GM12878 (cell line): ENCODE measurements around the gene CGREF1.

Source experiments
- BHLHE40 ChIP-seq, 2 experiments: fragments of 450-650 bp in 1 of 2; IDR thresholded peaks; 2 replicates each; pipeline ENCODE4 v1.6.1; 2011 to 2017; ENCODE audit warnings: low read depth in 2 of 2, borderline replicate concordance in 1 of 2, improper control_type of control experiment in 1 of 2, low read length in 1 of 2, mild to moderate bottlenecking in 1 of 2
- EP300 ChIP-seq, 2 experiments: fragments of 150-350 bp in 1 of 2; IDR thresholded peaks; 2 replicates each; pipeline ENCODE4 v1.6.1; 2011 to 2012; ENCODE audit warnings: low read depth in 2 of 2, low read length in 2 of 2, borderline replicate concordance in 1 of 2, improper control_type of control experiment in 1 of 2, inconsistent platforms in 1 of 2; ENCODE audit not compliant: control insufficient read depth in 1 of 2
- FOXK2 ChIP-seq: fragments of 450-650 bp; IDR thresholded peaks from 2 replicates; pipeline ENCODE4 v1.6.1; 2017; ENCODE audit warnings: mild to moderate bottlenecking, moderate library complexity
- MTA3 ChIP-seq: IDR thresholded peaks from 2 replicates; pipeline ENCODE4 v1.6.1; 2012; ENCODE audit warnings: low read length, inconsistent platforms, borderline replicate concordance
- MYC ChIP-seq: IDR thresholded peaks from 2 replicates; pipeline ENCODE4 v1.6.1; 2011; ENCODE audit warnings: mild to moderate bottlenecking, low read length, moderate library complexity, inconsistent platforms; ENCODE audit not compliant: insufficient read depth, insufficient replicate concordance, insufficient read length, severe bottlenecking
- NBN ChIP-seq: fragments of 450-650 bp; IDR thresholded peaks from 2 replicates; pipeline ENCODE4 v1.6.1; 2016
- NR2C2 ChIP-seq: IDR thresholded peaks from 2 replicates; pipeline ENCODE4 v1.6.1; 2011; ENCODE audit warnings: borderline replicate concordance, low read depth; ENCODE audit not compliant: control insufficient read depth, insufficient read length
- POLR2AphosphoS5 ChIP-seq: IDR thresholded peaks from 2 replicates; pipeline ENCODE4 v1.6.1; 2011; ENCODE audit warnings: mild to moderate bottlenecking, low read length, inconsistent platforms
- SP1 ChIP-seq: IDR thresholded peaks from one replicate; pipeline ENCODE4 v1.6.1; 2011; ENCODE audit warnings: low read depth, low read length
- ZBED1 ChIP-seq: IDR thresholded peaks from 2 replicates; pipeline ENCODE4 v1.6.1; 2016; ENCODE audit warnings: borderline replicate concordance
- ZBTB4 ChIP-seq: fragments of 450-650 bp; formaldehyde crosslinking; IDR thresholded peaks from 2 replicates; pipeline ENCODE4 v1.4.0; 2022; ENCODE audit warnings: mild to moderate bottlenecking, moderate library complexity
- TF ChIP-seq, protein P1 (sequence below): IDR thresholded peaks from 2 replicates; pipeline ENCODE4 v1.6.1; 2011; ENCODE audit warnings: low read depth, mild to moderate bottlenecking, low read length, moderate library complexity, borderline replicate concordance; ENCODE audit errors: extremely low read depth
- TF ChIP-seq, protein P2 (sequence below): IDR thresholded peaks from 2 replicates; pipeline ENCODE4 v1.6.1; 2011; ENCODE audit warnings: borderline replicate concordance, low read depth, mild to moderate bottlenecking, moderate library complexity, mixed read lengths, low read length; ENCODE audit not compliant: insufficient read depth; ENCODE audit errors: extremely low read length
- TF ChIP-seq, protein P3 (sequence below), 3 experiments: IDR thresholded peaks in 2 of 3; conservative IDR thresholded peaks in 1 of 3; 2 replicates each; pipeline ENCODE4 v1.5.1; 2011; ENCODE audit warnings: low read depth in 3 of 3, low read length in 3 of 3, mild to moderate bottlenecking in 3 of 3, control low read depth in 2 of 3, moderate library complexity in 2 of 3, inconsistent platforms in 1 of 3, mixed read lengths in 1 of 3; ENCODE audit not compliant: control insufficient read depth in 2 of 3, insufficient read depth in 1 of 3; ENCODE audit errors: extremely low read depth in 1 of 3

DNA sequence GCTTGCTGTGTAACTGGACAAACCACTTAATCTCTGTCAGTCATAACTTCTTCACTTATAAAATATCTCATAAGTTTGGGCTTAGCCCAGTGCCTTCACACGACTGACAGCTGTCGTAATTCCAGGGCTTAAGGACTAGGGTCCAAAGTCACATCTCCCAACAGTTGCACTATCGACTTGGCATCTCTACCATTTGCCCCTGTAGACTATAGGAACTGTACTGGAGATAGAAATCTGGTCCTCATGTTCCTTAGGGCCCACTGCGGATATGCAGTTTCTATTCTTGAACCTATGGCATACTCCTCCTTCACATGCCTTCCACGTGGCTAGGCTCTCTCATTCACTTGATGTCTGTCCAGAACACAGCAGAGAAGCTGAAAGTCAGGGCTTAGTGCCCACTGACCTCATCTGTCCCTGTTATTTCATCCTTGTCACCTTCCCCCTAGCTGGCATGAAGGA is 7.4 kb upstream of the CGREF1 start:
- no peak for TF ChIP-seq POLR2AphosphoS5
- no peak for TF ChIP-seq MYC
- TF ChIP-seq MTA3 = no peak
- no peak for TF ChIP-seq EP300 (IDR thresholded peaks at IDR 0.05; ENCODE audit: borderline replicate concordance in 1 of 2, control insufficient read depth in 1 of 2, low read depth in 2 of 2, low read length in 2 of 2)
- no peak for TF ChIP-seq NBN
- TF ChIP-seq BHLHE40 (IDR thresholded peaks at IDR 0.05; ENCODE audit: borderline replicate concordance in 1 of 2, low read depth in 2 of 2, low read length in 1 of 2) = no peak
- TF ChIP-seq NR2C2 = no peak
- TF ChIP-seq, protein P1, sequence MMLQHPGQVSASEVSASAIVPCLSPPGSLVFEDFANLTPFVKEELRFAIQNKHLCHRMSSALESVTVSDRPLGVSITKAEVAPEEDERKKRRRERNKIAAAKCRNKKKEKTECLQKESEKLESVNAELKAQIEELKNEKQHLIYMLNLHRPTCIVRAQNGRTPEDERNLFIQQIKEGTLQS = no peak
- TF ChIP-seq, protein P2, sequence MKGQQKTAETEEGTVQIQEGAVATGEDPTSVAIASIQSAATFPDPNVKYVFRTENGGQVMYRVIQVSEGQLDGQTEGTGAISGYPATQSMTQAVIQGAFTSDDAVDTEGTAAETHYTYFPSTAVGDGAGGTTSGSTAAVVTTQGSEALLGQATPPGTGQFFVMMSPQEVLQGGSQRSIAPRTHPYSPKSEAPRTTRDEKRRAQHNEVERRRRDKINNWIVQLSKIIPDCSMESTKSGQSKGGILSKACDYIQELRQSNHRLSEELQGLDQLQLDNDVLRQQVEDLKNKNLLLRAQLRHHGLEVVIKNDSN = no peak
- TF ChIP-seq, protein P3, sequence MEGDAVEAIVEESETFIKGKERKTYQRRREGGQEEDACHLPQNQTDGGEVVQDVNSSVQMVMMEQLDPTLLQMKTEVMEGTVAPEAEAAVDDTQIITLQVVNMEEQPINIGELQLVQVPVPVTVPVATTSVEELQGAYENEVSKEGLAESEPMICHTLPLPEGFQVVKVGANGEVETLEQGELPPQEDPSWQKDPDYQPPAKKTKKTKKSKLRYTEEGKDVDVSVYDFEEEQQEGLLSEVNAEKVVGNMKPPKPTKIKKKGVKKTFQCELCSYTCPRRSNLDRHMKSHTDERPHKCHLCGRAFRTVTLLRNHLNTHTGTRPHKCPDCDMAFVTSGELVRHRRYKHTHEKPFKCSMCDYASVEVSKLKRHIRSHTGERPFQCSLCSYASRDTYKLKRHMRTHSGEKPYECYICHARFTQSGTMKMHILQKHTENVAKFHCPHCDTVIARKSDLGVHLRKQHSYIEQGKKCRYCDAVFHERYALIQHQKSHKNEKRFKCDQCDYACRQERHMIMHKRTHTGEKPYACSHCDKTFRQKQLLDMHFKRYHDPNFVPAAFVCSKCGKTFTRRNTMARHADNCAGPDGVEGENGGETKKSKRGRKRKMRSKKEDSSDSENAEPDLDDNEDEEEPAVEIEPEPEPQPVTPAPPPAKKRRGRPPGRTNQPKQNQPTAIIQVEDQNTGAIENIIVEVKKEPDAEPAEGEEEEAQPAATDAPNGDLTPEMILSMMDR (IDR thresholded peaks at IDR 0.05 in 2 of 3, conservative IDR thresholded peaks at IDR 0.05 in 1 of 3; ENCODE audit: control insufficient read depth in 2 of 3, extremely low read depth in 1 of 3, insufficient read depth in 1 of 3, low read depth in 3 of 3, low read length in 3 of 3) = no peak
- TF ChIP-seq FOXK2 = no peak
- TF ChIP-seq ZBTB4 (CRISPR knock-in tag) = no peak
- no peak for TF ChIP-seq ZBED1
- TF ChIP-seq SP1 = no peak
